ENCODE measurements around the gene REX1BD. TPM values are rescaled to one million over a fixed set of nuclear protein-coding genes. Genes with fewer than 3 reads are reported as not detected.

The REX1BD gene
- total and polyA plus RNA-seq, 2 of the 8 experiments (the other 6 are each of a cell fraction or from before 2014, with no cell fraction given), result 56.8 to 62.7 TPM

DNA sequence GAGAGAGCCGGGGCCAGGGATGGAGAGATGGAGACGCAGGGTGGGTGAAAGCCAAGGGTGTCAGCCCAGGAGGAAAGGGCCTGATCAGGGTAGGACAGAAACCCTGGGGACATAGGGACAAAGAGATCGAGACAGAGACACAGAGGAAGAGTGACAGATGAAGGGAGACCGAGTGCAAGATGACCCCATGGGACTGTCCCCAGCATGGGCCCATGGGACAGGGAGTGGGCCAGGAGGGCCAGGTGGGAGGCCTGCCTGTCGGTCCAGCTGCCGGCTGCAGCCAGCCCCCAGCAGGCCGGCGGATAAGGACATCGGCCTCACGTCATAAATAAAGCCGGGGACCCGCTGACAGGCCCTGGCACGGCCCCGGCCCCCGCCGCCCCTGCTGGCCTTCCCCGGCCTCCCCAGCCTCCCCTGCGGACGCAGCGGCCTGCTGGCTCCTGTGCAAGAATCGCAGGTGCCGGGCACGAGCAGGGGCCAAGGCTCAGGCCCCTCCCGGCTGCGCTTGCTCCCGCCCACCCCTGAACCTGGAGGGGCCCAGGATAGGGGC is 6.3 kb downstream of the REX1BD start:
- Histone ChIP-seq H2AFZ (ENCODE audit: low read length) (no peak overlapping the region), H3K79me1 (ENCODE audit: low read depth, low read length) (no peaks in the 10 kb centered on the region), H4K20me1 (replicated peaks in 1 of 2; ENCODE audit: control insufficient read depth in 1 of 2, insufficient read depth in 2 of 2, low read length in 2 of 2) (peaks cover 0 to 3% of the 10 kb centered on the region in 2 experiments), H3K4ac (replicated peaks; ENCODE audit: insufficient read length, low read depth, low read length) (no peak overlapping the region), H3K79me2 (ENCODE audit: control insufficient read depth in 1 of 2, insufficient read depth in 2 of 2, low read length in 2 of 2) (no peaks in the 10 kb centered on the region), H3K4me3 (ENCODE audit: extremely low read depth in 1 of 4, insufficient read depth in 2 of 4, low read depth in 3 of 4, low read length in 4 of 4) (peak overlapping the region; percentile 11 to 66 (median 36); a peak in 5 of 8 replicates), H2BK12ac (ENCODE audit: low read depth, low read length) (peak overlapping the region; percentile 80; the same call in 1 of the 2 replicates), H2BK5ac (ENCODE audit: low read depth, low read length) (peak overlapping the region; percentile 46; the same call in 1 of the 2 replicates), H2BK15ac (ENCODE audit: low read length) (peak overlapping the region; percentile 53; the same call in 1 of the 2 replicates), H3K9ac (replicated peaks in 1 of 4; ENCODE audit: extremely low read depth in 1 of 4, low read depth in 3 of 4, low read length in 3 of 4) (no peak overlapping the region), H3K36me3 (ENCODE audit: control insufficient read depth in 2 of 4, insufficient read depth in 4 of 4, low read length in 3 of 4) (no peaks in the 10 kb centered on the region), H3K4me1 (replicated peaks in 1 of 4; ENCODE audit: control insufficient read depth in 3 of 4, insufficient read depth in 4 of 4, low read length in 3 of 4) (peaks cover 2 to 36% (median 27%) of the 10 kb centered on the region in 4 experiments), H3K27me3 (replicated peaks in 1 of 4; ENCODE audit: control insufficient read depth in 3 of 4, extremely low read depth in 1 of 4, insufficient read depth in 3 of 4, low read length in 3 of 4) (peaks cover 0 to 6% (median 3%) of the 10 kb centered on the region in 4 experiments; a peak in 5 of 7 replicates), H3K23me2 (ENCODE audit: low read depth, low read length) (peaks cover 6% of the 10 kb centered on the region), H2BK120ac (replicated peaks; ENCODE audit: low read depth, low read length) (no peak overlapping the region), H3K27ac (ENCODE audit: low read depth, low read length) (no peak overlapping the region), H4K5ac (ENCODE audit: insufficient read length, low read depth, low read length) (no peak overlapping the region), H3K18ac (ENCODE audit: extremely low read depth, low read length) (peak overlapping the region; percentile 95), H2AK5ac (ENCODE audit: low read depth, low read length) (0 out of 2 replicates have a peak overlapping the region, but pooled peaks have one; percentile 34), H4K8ac (ENCODE audit: extremely low read depth, insufficient read depth, low read length) (no peak overlapping the region), H4K91ac (replicated peaks; ENCODE audit: insufficient read length, low read length) (peak overlapping the region; percentile 66), H3K4me2 (ENCODE audit: insufficient read depth in 1 of 2, low read depth in 2 of 2, low read length in 2 of 2) (peak overlapping the region; percentile 72 to 74), H3K14ac (ENCODE audit: insufficient read length) (no peak overlapping the region), H3K56ac (replicated peaks; ENCODE audit: insufficient read length, low read depth, low read length) (no peak overlapping the region), H3K9me3 (ENCODE audit: insufficient read depth in 2 of 2, low read depth in 1 of 2, low read length in 1 of 2) (no peaks in the 10 kb centered on the region), H2BK20ac (ENCODE audit: low read length) (peak overlapping the region; percentile 51), H3K23ac (ENCODE audit: insufficient read length) (no peak overlapping the region)
- FAIRE-seq, result no peak
- WGBS, 2 experiments (ENCODE audit: extremely low coverage in 1 of 2, insufficient coverage in 1 of 2, insufficient read length in 1 of 2, insufficient replicate concordance in 2 of 2, low coverage in 1 of 2, low lambda C conversion rate in 2 of 2, missing lambda C conversion rate in 1 of 2), result 24% methylated on average over 9 of the region's 26 CpGs; no CpG with 5 or more reads in 1 of the 2 experiments
- peak in 1 of 2 experiments; percentile 58 for DNase-seq (ENCODE audit: low read depth in 1 of 2, low spot score in 2 of 2)
- TF ChIP-seq TAF1 (IDR thresholded peaks at IDR 0.05; ENCODE audit: low read depth, low read length), result no peak
- TF ChIP-seq HDAC6 (IDR thresholded peaks at IDR 0.05; ENCODE audit: low read depth, low read length), result no peak
- TF ChIP-seq, protein P1, sequence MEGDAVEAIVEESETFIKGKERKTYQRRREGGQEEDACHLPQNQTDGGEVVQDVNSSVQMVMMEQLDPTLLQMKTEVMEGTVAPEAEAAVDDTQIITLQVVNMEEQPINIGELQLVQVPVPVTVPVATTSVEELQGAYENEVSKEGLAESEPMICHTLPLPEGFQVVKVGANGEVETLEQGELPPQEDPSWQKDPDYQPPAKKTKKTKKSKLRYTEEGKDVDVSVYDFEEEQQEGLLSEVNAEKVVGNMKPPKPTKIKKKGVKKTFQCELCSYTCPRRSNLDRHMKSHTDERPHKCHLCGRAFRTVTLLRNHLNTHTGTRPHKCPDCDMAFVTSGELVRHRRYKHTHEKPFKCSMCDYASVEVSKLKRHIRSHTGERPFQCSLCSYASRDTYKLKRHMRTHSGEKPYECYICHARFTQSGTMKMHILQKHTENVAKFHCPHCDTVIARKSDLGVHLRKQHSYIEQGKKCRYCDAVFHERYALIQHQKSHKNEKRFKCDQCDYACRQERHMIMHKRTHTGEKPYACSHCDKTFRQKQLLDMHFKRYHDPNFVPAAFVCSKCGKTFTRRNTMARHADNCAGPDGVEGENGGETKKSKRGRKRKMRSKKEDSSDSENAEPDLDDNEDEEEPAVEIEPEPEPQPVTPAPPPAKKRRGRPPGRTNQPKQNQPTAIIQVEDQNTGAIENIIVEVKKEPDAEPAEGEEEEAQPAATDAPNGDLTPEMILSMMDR (IDR thresholded peaks at IDR 0.05; ENCODE audit: control extremely low read depth in 1 of 3, insufficient read depth in 1 of 3, low read depth in 1 of 3, low read length in 3 of 3), result no peak
- no peak for TF ChIP-seq GTF2F1 (IDR thresholded peaks at IDR 0.05; ENCODE audit: borderline replicate concordance, low read depth, low read length)
- TF ChIP-seq CHD1 (IDR thresholded peaks at IDR 0.05; ENCODE audit: low read depth, low read length), result no peak
- no peak for TF ChIP-seq BCL11A (IDR thresholded peaks at IDR 0.05; ENCODE audit: low read depth in 2 of 2, low read length in 2 of 2)
- no peak for TF ChIP-seq HDAC2 (IDR thresholded peaks at IDR 0.05; ENCODE audit: borderline replicate concordance in 1 of 2, low read depth in 2 of 2, low read length in 2 of 2)
- no peak for TF ChIP-seq EZH2 (IDR thresholded peaks at IDR 0.05; ENCODE audit: low read depth, low read length, severe bottlenecking)
- POLR2A ChIA-PET (ENCODE audit: partially characterized antibody), result interaction anchor here (1.0 to 10.3 kb wide), 9 partner anchors 9 to 40 kb away, joined by 3 to 112 read pairs (median 4); partner anchors contain the start of genes KXD1, TMEM59L and UBA52
- CTCF ChIA-PET (ENCODE audit: partially characterized antibody), result interaction anchor here (0.7 to 12.5 kb wide), 9 partner anchors 9 to 174 kb away, joined by 3 to 139 read pairs (median 3); no protein-coding TSS in a partner anchor
